HepG2 (cell line): Measurements from ENCODE around the gene MAN1A1. TPM values are rescaled to one million over a fixed set of nuclear protein-coding genes. Genes with fewer than 3 reads are reported as not detected.

Experiments used
- EED ChIP-seq: sonication (generic); formaldehyde crosslinking; IDR thresholded peaks from 2 replicates; pipeline ENCODE4 v1.5.0; 2020; ENCODE audit warnings: mild to moderate bottlenecking, missing genetic modification reagents
- ERF ChIP-seq: IDR thresholded peaks from 2 replicates; pipeline ENCODE4 v1.6.1; 2018; ENCODE audit warnings: missing biosample characterization, missing genetic modification reagents
- FOXP1 ChIP-seq, 2 experiments: fragments of 450-650 bp in 1 of 2; IDR thresholded peaks; 2 replicates each; pipeline ENCODE4 v1.6.1; 2017 to 2018; ENCODE audit warnings: antibody characterized with exemption in 1 of 2
- GMEB1 ChIP-seq: sonication (generic); formaldehyde crosslinking; IDR thresholded peaks from 2 replicates; pipeline ENCODE4 v1.5.1; 2020; ENCODE audit warnings: missing genetic modification reagents, mild to moderate bottlenecking, borderline replicate concordance
- HNRNPUL1 ChIP-seq: fragments of 200-400 bp; formaldehyde crosslinking; IDR thresholded peaks from 2 replicates; pipeline ENCODE4 v1.6.1; 2017; ENCODE audit warnings: low read depth, mild to moderate bottlenecking, low read length, moderate library complexity
- KDM3A ChIP-seq: IDR thresholded peaks from 2 replicates; pipeline ENCODE4 v1.6.1; 2018; ENCODE audit warnings: low read depth, missing compliant biosample characterization
- PBX2 ChIP-seq: IDR thresholded peaks from 2 replicates; pipeline ENCODE4 v1.6.1; 2016; ENCODE audit warnings: control low read depth
- PLRG1 ChIP-seq: fragments of 450-650 bp; conservative IDR thresholded peaks from 2 replicates; pipeline ENCODE4 v1.6.1; 2016
- RARG ChIP-seq: sonication (generic); formaldehyde crosslinking; IDR thresholded peaks from 2 replicates; pipeline ENCODE4 v1.4.0; 2020; ENCODE audit warnings: low read depth, mild to moderate bottlenecking, missing genetic modification reagents
- RCOR2 ChIP-seq: IDR thresholded peaks from 2 replicates; pipeline ENCODE4 v1.6.1; 2016; ENCODE audit warnings: missing biosample characterization, missing genetic modification reagents
- RXRB ChIP-seq: IDR thresholded peaks from 2 replicates; pipeline ENCODE4 v1.6.1; 2016; ENCODE audit warnings: borderline replicate concordance, missing genetic modification reagents, missing compliant biosample characterization
- SSRP1 ChIP-seq: IDR thresholded peaks from 2 replicates; pipeline ENCODE4 v1.6.1; 2016; ENCODE audit warnings: control low read depth
- THAP11 ChIP-seq: IDR thresholded peaks from 2 replicates; pipeline ENCODE4 v1.6.1; 2016; ENCODE audit warnings: missing biosample characterization, missing genetic modification reagents
- TIGD3 ChIP-seq: sonication (generic); formaldehyde crosslinking; IDR thresholded peaks from 2 replicates; pipeline ENCODE4 v1.5.1; 2020; ENCODE audit warnings: mild to moderate bottlenecking, missing genetic modification reagents, borderline replicate concordance
- TP53 ChIP-seq: sonication (generic); formaldehyde crosslinking; conservative IDR thresholded peaks from 2 replicates; pipeline ENCODE4 v1.4.0; 2020; ENCODE audit warnings: missing genetic modification reagents
- U2AF1 ChIP-seq: fragments of 200-400 bp; formaldehyde crosslinking; optimal IDR thresholded peaks from 2 replicates; pipeline ENCODE3; 2017; ENCODE audit warnings: mild to moderate bottlenecking, low read depth, low read length
- ZBTB10 ChIP-seq: sonication (generic); formaldehyde crosslinking; IDR thresholded peaks from 2 replicates; pipeline ENCODE4 v1.4.0; 2020; ENCODE audit warnings: missing genetic modification reagents, borderline replicate concordance
- ZNF180 ChIP-seq: sonication (generic); formaldehyde crosslinking; IDR thresholded peaks from 2 replicates; pipeline ENCODE4 v1.4.0; 2020; ENCODE audit warnings: low read depth, missing genetic modification reagents, borderline replicate concordance
- ZNF282 ChIP-seq: fragments of 450-650 bp; IDR thresholded peaks from 2 replicates; pipeline ENCODE4 v1.6.1; 2018; ENCODE audit not compliant: partially characterized antibody
- ZNF367 ChIP-seq: sonication (generic); formaldehyde crosslinking; IDR thresholded peaks from 2 replicates; pipeline ENCODE4 v1.4.0; 2020; ENCODE audit warnings: missing genetic modification reagents, borderline replicate concordance
- ZNF552 ChIP-seq: sonication (generic); formaldehyde crosslinking; IDR thresholded peaks from 2 replicates; pipeline ENCODE4 v1.9.0; 2022; ENCODE audit warnings: missing genetic modification reagents, mild to moderate bottlenecking, borderline replicate concordance
- ZNF570 ChIP-seq: sonication (generic); formaldehyde crosslinking; IDR thresholded peaks from 2 replicates; pipeline ENCODE4 v1.4.0; 2020; ENCODE audit warnings: mild to moderate bottlenecking, missing genetic modification reagents, borderline replicate concordance
- ZNF713 ChIP-seq: sonication (generic); formaldehyde crosslinking; IDR thresholded peaks from 2 replicates; pipeline ENCODE4 v1.4.0; 2020; ENCODE audit warnings: mild to moderate bottlenecking, missing genetic modification reagents
- ZNF761 ChIP-seq: sonication (generic); formaldehyde crosslinking; conservative IDR thresholded peaks from 2 replicates; pipeline ENCODE4 v1.4.0; 2020; ENCODE audit warnings: mild to moderate bottlenecking, missing genetic modification reagents
- polyA plus RNA-seq, 8 experiments: library from polyadenylated mRNA; depleted of rRNA in 3 of 8; stranded (reverse) in 7 of 8; unstranded in 1 of 8; fragments of >200 nt; fragmentation: Illumina TruSeq in 4 of 8; extraction: Trizol in 4 of 8; gene quantifications; 2 replicates each; pipeline versions ENCODE4 v1.2.1 to v1.2.3, GENCODE V29; 2011 to 2016; ENCODE audit warnings: low read depth in 4 of 8, missing spikeins in 1 of 8, mixed read lengths in 1 of 8; ENCODE audit not compliant: insufficient read depth in 1 of 8
- total RNA-seq, 5 experiments: library from RNA; depleted of rRNA; stranded (reverse); fragments of >200 nt; fragmentation: Illumina TruSeq; extraction: Trizol; gene quantifications; 2 replicates each; pipeline ENCODE4 v1.2.3, GENCODE V29; 2016; ENCODE audit warnings: low read depth in 1 of 5

Gene MAN1A1
- total and polyA plus RNA-seq, 2 of the 13 experiments (the other 11 are each of a cell fraction or from before 2014, with no cell fraction given), result 156 to 236 TPM

GRCh38 chr6:119171088-119171841 is 178.3 kb downstream of the MAN1A1 start (continued):
- TF ChIP-seq ZNF552, result no peak
- no peak for TF ChIP-seq ZNF282
- TF ChIP-seq TP53 (CRISPR knock-in tag), result no peak
- no peak for TF ChIP-seq U2AF1
- no peak for TF ChIP-seq KDM3A (CRISPR knock-in tag)
- TF ChIP-seq ZNF761 (CRISPR knock-in tag), result peak; percentile 77
- no peak for TF ChIP-seq RXRB (CRISPR knock-in tag)
- no peak for TF ChIP-seq RCOR2 (CRISPR knock-in tag)
- TF ChIP-seq FOXP1 (IDR thresholded peaks at IDR 0.05), result peak; percentile 74; the same call in 1 of the 2 replicates
- peak; percentile 72 for TF ChIP-seq FOXP1 (CRISPR knock-in tag; IDR thresholded peaks at IDR 0.05)
- TF ChIP-seq PLRG1, result no peak
- no peak for TF ChIP-seq ZNF367 (CRISPR knock-in tag)
- TF ChIP-seq ZNF713, result no peak
- 0 out of 2 replicates have a peak, but pooled peaks have one; percentile 43 for TF ChIP-seq RARG (CRISPR knock-in tag)
- TF ChIP-seq THAP11 (CRISPR knock-in tag), result no peak
- TF ChIP-seq SSRP1 (CRISPR knock-in tag), result peak; percentile 51; the same call in 1 of the 2 replicates
- no peak for TF ChIP-seq ERF (CRISPR knock-in tag)
- no peak for TF ChIP-seq EED (CRISPR knock-in tag)
- no peak for TF ChIP-seq ZBTB10 (CRISPR knock-in tag)
- no peak for TF ChIP-seq PBX2 (CRISPR knock-in tag)
- TF ChIP-seq TIGD3 (CRISPR knock-in tag), result no peak
- TF ChIP-seq ZNF180, result no peak
- no peak for TF ChIP-seq ZNF570 (CRISPR knock-in tag)
- no peak for TF ChIP-seq GMEB1 (CRISPR knock-in tag)
- TF ChIP-seq HNRNPUL1, result no peak
